CMK (cell line): ENCODE data around the gene INF2.
A peak's percentile ranks its signal among the peaks of the same experiment; 100 is the strongest.

Experiments
- DNase-seq: peaks from one replicate; pipeline ENCODE4 v3.0.0-alpha.2; 2010; ENCODE audit warnings: low read depth

The INF2 gene

DNA sequence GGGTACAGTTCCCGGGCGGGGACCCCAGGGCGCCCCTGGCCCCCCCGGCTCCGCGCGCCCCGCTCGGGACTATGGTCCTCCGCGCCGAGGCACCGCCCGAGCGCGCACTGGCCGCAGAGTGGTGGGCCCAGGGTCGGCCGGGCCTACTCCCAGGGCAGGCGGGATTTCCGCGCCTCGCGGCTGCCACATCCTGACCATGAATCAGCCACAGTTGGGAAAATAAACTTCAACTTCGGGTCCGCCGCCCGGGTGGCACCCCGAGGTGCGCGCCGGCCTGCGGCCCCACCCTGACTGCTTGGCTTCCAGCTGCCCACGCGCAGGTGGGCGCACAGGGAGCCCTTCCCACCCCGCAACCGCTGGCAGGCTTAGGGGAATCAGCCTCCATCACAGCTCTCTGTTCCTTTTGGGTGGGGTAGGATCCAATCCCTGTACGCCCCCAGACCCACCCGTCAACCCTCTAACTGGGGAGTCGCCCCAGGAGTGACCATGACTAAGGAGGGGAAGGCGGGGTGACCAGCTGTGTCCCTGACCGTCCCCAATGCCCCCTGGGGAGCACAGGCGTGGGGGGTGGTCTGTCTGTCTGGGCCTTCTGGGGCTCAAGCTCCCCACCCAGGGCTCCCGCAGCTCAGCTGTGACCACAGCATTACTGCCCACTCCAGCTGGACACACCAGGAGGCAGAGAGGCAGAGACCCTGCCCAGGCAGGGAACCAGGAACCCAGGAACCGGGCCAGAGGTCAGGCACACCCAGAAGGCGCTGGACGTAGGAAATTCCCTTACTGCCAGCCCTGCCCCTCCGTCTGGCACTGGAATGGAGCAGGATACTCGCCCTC is 678 bp downstream of the INF2 start:
- no peak for DNase-seq

DNA sequence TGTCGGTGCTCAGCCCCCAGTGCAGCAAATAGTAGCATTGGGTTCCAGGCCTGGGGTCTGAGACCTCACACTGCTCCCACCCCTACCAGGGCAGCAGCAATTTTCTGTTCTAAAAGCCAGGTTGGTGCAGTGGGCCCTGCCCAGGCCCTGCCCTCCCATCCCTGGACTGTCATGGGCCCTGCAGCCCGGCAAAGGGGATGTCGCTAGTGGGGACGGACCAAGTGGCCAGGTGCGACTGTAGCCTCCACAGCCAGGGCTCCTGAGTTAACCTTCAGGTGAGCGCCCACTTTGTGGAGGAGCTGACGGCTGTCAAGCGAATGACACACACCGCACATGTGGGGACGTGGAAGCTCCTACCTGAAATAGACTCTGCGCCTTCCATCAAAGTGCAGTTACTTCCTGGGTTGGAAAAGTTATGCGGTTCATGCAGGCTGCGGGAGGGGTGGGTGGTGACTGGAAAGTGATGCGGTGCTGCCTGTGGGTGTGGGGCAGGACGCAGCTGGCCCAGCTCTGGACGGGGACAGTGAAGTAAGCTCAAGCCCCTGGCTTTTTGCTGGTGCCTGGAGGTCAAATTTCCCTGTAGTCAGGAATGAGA is 1.5 kb downstream of the INF2 start:
- no peak for DNase-seq

DNA sequence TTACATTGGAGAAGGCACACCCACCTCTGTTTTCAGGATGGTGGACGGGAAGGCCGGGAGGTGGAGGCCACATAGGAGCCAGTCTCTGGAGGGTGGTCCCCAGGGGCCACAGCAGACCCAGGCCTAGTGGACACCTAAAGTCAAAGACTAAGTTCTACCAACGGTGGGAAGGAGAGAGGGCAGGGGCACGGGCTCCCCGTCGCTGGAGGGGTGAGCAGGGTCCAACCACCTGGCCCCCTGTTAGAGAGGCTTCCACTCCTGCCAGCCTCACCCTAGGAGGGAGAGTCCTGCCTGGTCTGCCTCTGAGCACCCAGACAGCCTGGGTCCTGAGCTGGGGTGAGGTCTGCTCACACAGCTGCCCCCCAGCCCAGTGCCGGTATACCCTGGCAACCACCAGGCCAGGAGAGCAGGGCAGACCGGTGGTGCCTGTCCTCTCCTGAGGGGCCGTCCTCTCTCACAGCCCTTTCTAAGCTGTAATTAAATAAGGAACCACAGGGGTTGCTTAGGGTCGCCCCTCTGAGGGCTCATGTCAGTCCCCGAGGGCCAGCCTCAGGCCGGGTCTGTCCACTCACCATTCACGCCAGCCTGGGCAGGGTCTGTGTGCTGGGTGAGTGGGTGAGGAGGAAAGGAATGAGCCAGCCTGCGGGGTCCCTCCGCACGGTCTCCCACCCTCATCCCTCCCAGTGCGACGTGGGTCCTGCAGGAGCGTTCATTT is 2.3 kb downstream of the INF2 start:
- DNase-seq = no peak

DNA sequence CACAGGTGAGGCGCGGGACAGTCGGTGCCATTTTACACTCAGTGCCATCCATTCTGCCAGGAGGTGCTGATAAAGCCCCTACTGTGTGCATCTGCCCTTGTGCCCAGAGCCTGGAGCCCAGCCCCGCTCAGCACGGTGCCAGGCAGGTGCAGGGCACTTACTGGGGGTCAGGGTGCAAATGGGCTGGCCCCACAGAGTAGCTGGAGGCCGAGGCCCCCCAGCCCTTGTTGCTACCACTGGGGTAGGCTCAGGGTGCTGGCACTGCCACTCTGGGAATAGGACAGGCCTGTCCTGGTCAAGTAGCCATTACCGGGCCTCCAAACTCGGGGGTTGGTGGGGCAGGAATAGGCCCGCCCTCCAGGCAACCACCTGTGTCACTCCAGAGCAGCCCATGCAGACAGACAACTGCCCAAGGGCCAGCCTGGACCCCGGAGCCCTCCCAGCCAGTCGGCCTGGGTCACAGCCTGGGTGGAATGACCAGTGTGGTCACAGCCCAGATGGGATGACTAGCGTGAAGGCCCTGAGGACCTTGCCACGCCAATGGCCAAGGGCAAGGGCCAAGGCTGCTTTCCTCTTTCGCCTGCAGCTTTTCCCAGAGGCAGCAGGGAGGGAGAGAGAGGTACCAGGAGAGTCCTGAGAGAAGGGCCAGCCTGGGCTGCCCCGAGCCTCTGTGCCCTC is 3.0 kb downstream of the INF2 start:
- no peak for DNase-seq

DNA sequence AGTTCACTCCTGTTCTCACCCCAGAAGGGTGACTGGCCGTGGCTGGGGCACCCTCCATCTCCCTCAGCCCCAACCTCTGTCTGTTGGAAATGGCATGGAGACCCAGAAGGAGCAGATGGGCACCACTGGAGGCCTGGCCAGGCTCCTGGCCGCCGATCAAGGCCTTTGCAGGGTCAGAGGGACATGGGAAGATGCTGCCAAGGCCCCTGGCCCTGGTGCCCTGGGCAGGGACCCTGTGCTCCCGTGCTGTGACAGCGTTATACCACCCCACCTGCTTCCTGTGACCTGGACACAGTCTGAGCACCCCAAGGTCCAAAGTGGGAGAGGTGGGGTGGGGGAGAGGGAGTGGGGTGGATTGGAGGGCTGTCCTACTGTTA is 3.5 kb downstream of the INF2 start:
- DNase-seq = no peak

DNA sequence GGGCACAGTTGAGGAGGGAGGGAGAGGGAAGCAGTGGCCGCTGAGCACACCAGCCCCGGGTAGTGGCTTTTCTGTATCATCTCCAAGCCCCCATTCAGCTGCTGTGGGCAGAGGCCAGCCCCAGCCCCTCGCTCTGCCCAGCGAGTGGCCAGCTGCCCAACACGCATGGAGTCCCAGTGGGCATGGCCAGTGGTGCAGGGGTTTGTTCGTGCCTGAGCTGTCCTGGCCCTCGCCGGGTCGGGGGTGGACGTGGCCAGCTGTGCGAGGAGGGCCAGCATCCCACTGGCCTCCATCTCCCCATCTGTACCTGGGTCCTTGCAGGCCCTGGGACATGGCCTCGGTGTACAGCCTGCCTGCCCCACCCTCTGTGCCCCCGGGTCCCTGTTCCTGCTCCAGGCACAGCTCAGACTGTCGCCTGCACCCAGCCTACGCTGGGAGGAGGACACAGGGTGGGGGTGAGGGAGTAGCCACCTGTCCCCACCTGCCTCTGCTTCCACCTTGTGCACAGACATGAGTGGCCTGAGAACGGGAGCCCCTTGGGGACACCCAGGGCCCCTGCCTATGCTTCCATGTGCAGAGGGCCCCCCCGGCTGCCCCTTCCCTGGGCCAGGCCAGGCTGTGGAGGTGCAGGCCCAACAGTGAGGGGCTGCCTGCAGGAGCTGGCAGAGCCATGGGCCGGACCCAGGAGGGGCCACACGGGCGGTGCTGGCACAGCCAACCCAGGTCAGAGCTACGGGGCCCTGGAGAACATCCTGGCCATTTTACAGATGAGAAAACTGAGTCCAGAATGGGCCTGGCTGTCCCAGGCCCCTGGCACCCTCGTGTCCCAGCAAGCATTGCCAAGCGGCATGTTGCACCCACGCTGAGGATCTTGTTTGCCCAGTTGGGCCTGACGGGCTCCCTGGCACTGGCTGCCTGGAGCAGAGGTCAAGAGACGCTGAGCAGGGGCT is 4.3 kb downstream of the INF2 start:
- no peak for DNase-seq

DNA sequence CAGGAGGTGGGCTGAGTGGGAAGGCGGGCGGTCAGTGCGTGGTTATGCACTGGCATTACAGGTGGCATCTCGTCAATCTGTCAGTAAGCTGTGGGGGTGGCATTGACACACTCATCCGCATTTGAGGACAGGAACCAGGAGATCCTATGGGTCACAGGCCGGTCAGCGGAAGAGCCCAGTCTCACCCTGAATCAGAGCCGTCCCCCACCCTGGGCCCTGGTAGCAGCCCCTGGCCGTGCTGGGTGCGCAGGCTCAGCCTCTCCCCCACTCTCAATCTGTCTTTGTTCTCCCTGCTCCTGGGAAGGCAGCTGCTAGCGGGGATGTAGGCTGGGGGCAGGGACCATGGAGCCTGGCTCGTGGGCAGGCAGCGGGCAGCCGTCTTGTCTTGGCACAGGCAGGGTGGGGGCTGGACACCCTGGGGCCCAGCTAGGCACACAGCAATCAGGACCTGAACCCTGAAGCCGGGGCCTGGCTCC is 5.1 kb downstream of the INF2 start:
- DNase-seq = no peak

DNA sequence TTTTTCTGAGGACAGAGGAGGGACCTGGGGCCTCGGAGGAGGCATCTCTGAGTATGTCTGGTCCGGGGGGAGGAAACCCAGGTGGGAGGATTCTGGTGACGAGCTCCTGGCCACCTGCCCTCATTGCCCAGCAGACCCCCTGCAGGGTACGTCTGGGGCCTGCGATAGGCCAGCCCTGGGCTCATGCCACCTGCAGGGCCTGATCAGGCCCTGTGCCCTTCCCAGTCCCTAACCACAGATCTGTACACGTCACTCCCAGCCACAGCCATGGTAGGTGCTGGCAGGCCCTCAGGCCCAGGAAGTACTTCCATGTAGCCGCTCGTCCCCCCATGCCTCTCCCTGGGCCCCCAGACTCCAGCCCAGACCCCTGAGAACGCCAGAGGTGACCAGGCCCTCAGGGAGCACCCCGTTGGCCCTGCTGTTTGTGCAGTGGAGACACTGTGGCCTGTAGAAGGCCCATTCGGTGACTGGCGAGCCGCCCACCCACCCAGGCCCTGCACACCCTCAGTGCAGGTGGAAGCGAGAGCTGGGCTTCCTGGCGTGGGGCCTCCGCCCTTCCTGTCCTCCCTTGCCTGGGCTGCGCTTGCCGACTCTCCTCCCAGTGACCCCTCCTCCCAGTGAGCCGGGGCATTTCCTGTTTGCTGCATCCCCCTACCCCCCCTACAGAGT is 5.7 kb downstream of the INF2 start:
- peak; percentile 71 for DNase-seq

DNA sequence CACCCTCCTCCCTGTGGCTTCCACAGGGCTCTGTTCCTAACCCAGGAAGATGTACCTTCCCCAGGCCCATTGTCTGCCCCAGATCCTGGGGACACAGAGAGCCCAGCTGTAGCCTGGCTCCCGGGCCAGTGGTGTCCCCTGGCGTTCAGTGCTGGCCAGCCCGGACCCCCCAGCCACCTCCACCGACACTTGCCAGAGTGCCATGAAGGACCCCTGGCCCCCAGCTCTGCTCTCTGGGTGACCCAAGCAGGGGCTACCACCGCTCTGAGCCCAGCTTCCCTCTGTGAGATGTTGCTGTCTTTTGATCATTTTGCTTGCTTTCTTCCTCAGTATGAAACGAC is 6.2 kb downstream of the INF2 start:
- DNase-seq = no peak

DNA sequence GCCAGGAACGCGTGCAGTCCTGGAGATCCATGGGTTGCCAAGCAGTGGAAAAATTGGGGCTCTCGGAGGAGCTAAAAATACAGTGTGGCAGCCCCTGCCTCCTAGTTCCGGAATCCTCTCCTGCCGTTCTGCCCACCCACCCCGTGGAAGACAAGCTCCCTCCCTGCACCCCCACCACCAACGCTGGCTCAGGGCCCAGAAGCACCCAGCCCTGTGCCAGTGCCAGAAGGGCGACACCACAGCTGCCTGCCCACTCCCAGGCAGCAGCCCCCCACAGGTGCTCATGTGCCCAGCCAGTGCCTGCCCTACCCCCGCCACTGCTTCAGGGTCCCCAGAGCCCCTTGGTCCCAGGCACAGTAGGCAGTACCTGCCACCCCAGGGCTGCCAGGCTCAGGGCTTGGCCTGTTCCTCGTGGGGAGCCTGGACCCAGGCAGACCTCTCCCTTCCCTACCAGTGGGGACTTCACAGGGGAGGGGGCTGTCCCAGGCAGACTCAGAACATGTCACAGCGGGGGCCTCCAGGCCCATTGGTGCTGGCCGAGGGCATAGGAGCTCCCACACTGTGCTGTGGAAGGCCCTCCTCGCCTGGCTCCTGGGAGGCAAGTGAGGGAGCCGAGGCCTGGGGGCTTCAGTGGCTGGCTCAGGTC is 7.4 kb downstream of the INF2 start:
- DNase-seq = no peak

DNA sequence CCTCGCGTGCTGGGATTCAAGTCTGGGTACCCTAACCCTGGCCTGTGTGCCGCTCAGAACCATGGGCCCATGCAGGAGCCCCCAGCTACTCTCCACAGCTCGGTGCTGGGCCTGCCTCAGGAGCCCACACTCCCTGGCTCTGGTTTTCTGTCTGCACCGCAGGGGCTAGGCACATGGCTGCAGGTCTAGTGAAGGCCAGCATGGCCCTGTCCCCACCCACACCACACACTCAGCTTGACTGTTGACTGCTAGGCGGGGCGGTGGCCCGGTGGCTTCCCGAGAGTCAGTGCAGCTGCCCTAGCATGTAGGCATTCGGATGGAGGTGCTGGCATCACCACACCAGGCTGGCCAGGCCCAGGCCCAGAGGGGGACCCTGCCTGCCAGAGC is 7.9 kb downstream of the INF2 start:
- no peak for DNase-seq

DNA sequence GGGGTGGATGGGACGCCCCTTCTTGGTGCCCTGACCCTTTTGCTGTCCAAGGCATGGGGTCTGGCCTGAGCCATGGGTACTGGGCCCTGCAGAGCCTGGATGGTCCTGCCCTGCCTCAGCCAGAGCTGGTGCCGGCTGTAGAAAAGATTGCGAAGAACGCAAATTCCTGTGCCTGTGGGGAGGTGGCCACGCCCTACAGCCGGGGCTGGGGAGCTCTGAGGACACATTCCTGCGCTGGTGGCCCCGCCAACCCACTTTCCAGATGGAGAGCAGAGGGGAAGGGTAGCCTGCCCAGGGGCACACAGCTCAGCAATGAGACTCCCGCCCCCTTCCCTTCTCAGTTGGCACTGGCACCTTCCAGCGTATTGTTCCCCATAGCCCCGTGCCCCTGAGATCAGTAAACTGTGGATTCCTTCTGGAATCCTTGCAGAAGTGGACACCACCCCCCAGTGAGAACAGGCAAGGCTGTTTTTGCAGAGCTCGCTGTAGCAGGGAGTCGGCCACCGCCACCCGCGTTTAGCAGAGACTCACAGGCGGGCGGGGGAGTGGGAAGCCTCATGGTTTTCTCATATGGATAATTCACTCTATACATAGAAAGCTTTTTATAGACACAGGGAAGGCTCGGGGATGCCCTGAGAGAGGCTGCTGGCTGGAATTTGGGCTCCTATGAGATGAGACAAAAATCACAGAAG is 8.6 kb downstream of the INF2 start:
- no peak for DNase-seq

DNA sequence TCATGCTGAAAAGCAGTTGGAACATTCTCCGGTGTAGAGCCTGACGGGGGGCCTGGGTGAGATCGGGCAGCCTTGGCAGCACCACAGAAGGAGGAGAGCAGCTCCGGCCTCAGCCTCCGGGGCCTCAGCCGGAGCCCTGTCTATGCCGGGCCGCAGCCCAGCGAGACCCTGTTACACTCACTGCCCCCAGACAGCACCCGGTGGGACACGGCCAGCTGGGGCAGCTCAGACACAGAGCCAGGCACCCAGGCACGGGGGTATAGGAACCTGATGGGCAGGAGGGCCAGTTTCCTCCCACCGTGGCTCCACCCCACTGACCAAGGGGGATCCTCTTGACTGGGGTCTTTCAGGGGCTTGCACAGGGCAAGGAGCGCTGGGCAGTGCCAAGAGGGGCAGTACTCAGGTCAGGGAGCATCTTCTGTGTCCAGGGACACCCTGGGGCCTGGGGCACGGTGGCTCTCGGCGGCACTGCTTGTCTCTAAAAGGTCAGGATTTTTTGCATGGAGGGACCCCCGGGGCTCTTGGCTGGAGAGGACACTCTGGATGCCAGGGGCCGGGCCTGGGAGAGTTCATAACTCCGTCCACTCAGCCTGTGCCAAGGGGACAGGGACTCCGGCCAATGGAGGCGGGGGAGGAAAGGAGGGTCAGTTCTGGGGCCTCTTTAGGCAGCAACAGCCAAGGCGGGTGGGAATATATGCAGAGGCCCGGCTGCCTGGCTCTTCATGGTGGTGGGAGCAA is 9.4 kb downstream of the INF2 start:
- no peak for DNase-seq

DNA sequence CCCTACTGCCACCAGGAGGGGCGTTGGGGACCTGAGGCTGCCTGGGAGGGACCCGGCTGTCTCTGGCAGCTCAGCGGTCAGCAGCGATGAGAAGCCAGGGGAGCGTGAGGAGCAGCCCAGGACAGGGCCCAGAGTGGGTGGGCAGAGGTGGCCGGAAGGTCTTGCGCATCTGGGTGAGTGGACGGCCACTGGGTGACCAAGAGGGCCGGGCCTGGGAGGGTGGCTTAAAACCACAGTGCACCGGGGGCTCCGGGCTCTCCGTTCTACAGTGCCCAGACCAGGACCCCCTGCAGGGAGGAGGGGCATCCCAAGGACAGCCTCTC is 10.0 kb downstream of the INF2 start:
- no peak for DNase-seq

DNA sequence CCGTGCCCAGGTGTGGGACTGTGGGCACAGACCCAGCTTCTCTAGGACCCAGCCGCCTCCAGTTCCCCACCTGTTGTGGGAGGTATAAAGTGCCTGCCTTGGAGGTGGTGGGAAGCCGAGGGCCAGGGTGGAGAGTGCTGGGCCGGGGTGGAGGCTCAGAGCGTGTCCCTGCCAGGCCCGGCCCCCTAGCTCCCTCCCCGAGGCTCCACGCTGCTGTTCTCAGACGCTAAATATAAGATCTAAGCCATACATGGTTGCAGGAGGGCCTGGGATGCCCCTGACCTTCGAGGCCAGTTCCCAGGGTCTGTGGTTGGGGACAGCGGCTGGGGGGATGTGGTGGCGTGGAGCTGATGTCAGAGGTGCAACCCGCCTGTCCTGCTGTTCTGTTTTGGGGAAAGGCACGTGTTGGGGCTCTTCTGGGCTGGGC is 10.8 kb downstream of the INF2 start:
- no peak for DNase-seq

DNA sequence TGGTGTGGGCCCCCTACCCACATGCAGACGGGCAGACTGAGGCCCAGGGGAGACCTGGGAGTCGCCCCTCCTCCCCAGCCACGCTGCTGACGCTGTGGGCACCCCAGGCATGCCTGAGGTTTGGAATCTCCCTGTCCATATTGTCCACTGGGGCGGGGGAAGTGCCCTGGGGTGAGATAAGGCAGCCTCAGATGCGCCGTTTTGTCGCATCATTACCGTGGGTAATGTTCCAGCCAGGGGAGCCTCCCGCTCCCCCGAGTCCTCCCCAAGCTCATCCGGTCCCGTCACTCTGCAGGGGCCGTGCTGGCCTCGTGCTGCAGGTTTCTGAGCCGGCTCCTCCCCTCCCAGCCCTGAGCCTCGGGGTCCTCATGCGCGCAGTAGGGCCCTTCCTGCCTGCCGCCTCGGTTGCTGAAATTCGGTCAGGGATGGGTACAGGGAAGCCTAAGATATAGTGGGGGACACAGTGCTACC is 11.4 kb downstream of the INF2 start:
- DNase-seq = peak; percentile 78

DNA sequence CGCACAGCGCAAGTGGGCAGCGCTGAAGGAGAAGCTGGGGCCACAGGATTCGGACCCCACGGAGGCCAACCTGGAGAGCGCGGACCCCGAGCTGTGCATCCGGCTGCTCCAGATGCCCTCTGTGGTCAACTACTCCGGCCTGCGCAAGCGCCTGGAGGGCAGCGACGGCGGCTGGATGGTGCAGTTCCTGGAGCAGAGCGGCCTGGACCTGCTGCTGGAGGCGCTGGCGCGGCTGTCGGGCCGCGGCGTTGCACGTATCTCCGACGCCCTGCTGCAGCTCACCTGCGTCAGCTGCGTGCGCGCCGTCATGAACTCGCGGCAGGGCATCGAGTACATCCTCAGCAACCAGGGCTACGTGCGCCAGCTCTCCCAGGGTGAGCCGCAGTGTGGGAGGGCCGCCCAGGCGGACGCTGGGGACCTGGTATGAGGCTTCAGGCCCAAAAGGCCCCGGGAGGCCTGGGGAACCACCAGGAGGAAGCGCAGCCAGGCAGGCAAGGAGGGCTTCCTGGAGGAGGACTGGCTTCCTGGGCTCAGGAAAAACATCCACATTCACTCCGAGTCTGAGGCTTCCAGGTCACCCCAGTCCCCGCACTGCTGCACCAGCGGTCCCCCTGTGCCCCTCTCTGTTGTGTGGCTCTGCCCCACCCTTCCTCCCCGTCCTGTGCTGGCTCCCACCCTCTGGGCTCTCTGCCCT is 12.1 kb downstream of the INF2 start:
- no peak for DNase-seq

DNA sequence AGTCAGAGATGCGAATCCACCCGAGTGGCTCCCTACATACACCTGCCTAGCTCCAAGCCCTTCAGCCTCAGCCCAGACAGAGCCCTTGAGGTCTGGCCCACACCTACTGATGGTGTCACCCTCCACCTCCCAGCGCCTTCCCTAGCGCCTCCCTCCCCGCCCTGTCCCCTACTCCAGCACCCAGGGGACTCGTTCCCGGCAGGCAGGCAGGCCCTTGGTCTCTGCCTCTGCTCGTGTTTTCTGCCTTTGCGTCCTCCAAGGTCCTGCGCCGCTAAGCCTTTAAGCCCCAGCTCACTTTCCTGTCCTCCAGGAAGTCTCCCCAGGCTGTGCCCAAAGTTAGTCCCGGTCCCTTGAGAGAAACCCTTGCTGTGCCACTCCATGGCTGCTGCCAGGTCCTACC is 12.7 kb downstream of the INF2 start:
- no peak for DNase-seq

DNA sequence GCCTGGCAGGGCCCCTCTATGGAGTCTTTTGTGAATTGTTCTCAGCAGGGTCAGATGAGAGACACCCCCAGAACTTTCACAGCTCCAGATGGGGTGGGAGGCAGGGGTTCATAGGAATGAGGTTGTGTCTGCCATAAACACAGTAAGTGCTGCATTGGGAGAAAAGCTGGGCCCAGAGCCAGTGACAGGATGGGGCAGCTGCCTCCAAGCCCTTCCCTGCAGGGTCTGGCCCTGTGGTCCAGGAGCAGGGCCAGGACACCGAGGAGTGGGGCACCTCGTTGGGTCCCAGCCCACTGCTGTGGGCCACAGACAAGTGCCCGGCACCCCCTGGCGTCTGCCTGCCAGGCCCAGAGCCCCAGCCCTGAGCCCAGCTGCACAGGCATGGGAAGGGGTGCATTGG is 13.3 kb downstream of the INF2 start:
- no peak for DNase-seq
